Epithelial cell of esophagus (primary cell): ENCODE results near the gene CDH20.

Experiments used
- DNase-seq: peaks from one replicate; pipeline ENCODE4 v3.0.0; 2010; ENCODE audit warnings: low read depth
- H3K4me3 ChIP-seq: 2 replicates; pipeline ENCODE4 v1.5.1; 2011; ENCODE audit warnings: mild to moderate bottlenecking, low read length, control low read depth
- CTCF ChIP-seq: IDR thresholded peaks from 2 replicates; pipeline ENCODE4 v1.5.1; 2011; ENCODE audit warnings: low read depth, mild to moderate bottlenecking, low read length, control low read depth, inconsistent platforms; ENCODE audit not compliant: insufficient read depth; ENCODE audit errors: missing control alignments

Gene CDH20

GRCh38 chr18:61397222-61397621 lies 64.0 kb downstream of the CDH20 start:
- TF ChIP-seq CTCF: no peak
- no peak for DNase-seq
- H3K4me3 ChIP-seq: no peak overlapping the region

- H3K4me3 ChIP-seq: no peak overlapping the region
- no peak for TF ChIP-seq CTCF
- DNase-seq: no peak
Measured at GRCh38 chr18:61398961-61399705, 65.9 kb downstream of the CDH20 start.

- DNase-seq: no peak
- H3K4me3 ChIP-seq: no peak overlapping the region
- TF ChIP-seq CTCF: no peak
Measured at GRCh38 chr18:61400016-61400635, 66.9 kb downstream of the CDH20 start.

GRCh38 chr18:61400716-61401115 lies 67.5 kb downstream of the CDH20 start:
- no peak for TF ChIP-seq CTCF
- peak; percentile 5 for DNase-seq
- H3K4me3 ChIP-seq: no peak overlapping the region

- no peak overlapping the region for H3K4me3 ChIP-seq
- TF ChIP-seq CTCF: no peak
- no peak for DNase-seq
Measured at GRCh38 chr18:61402726-61403125, 69.5 kb downstream of the CDH20 start.

GRCh38 chr18:61413396-61413795 lies 80.2 kb downstream of the CDH20 start:
- no peak for TF ChIP-seq CTCF
- no peak overlapping the region for H3K4me3 ChIP-seq
- DNase-seq: no peak

GRCh38 chr18:61414086-61414485 lies 80.9 kb downstream of the CDH20 start:
- no peak for DNase-seq
- no peak for TF ChIP-seq CTCF
- no peak overlapping the region for H3K4me3 ChIP-seq
